Endothelial cell of umbilical vein (primary cell): ENCODE data around the gene CEP63. TPM values are rescaled to one million over a fixed set of nuclear protein-coding genes. Genes with fewer than 3 reads are reported as not detected.

Experiments used
- BruUV-seq: library from RNA; stranded (reverse); fragments of 400-500 nt; replicated peaks from 2 replicates; lab custom pipeline; 2021; lab: Mats Ljungman, UMichigan
- CTCF ChIA-PET: fragments of 300-600, 350-600 bp; sonication (Branson Sonifier 250); formaldehyde crosslinking; loops from one replicate; lab custom pipeline; 2021; ENCODE audit warnings: antibody characterized with exemption, inconsistent platforms; lab: Charles Lee
- POLR2A ChIA-PET: fragments of 300-600, 350-600 bp; sonication (Branson Sonifier 250); formaldehyde crosslinking; loops from one replicate; lab custom pipeline; 2021; ENCODE audit warnings: antibody characterized with exemption, inconsistent platforms; lab: Charles Lee
- DNase-seq: peaks from one replicate; pipeline ENCODE4 v3.0.0-alpha.2; 2011; ENCODE audit warnings: low read depth, low spot score
- FAIRE-seq: peaks from 2 replicates; lab custom pipeline; 2011; peaks lifted over from hg19 to GRCh38; lab: Jason Lieb, UNC
- H2AFZ ChIP-seq: 2 replicates; pipeline ENCODE4 v1.6.0; 2012; ENCODE audit warnings: low read depth, low read length, control low read depth, inconsistent platforms
- H3K27ac ChIP-seq: 2 replicates; pipeline ENCODE4 v1.5.1; 2011; ENCODE audit warnings: low read depth, mild to moderate bottlenecking, control low read depth, low read length, moderate library complexity; ENCODE audit not compliant: insufficient read depth
- H3K27me3 ChIP-seq, 2 experiments: 2 replicates each; pipeline versions ENCODE4 v1.6.0 to v1.6.1; 2011; ENCODE audit warnings: low read length in 2 of 2, mixed read lengths in 1 of 2; ENCODE audit not compliant: control insufficient read depth in 2 of 2, insufficient read depth in 2 of 2
- H3K36me3 ChIP-seq, 2 experiments: 2 replicates in 1 of 2; 3 replicates in 1 of 2; pipeline ENCODE4 v1.5.1; 2011; ENCODE audit warnings: low read length in 2 of 2, mild to moderate bottlenecking in 1 of 2, moderate library complexity in 1 of 2; ENCODE audit not compliant: control insufficient read depth in 2 of 2, insufficient read depth in 2 of 2; ENCODE audit errors: extremely low read depth in 1 of 2
- H3K4me1 ChIP-seq: 3 replicates; pipeline ENCODE4 v1.5.1; 2011; ENCODE audit warnings: mild to moderate bottlenecking, low read length; ENCODE audit not compliant: control insufficient read depth, insufficient read depth; ENCODE audit errors: extremely low read depth
- H3K4me2 ChIP-seq: 2 replicates; pipeline ENCODE4 v1.6.1; 2011; ENCODE audit warnings: low read length, control low read depth, mixed read lengths; ENCODE audit not compliant: insufficient read depth
- H3K4me3 ChIP-seq, 3 experiments: fragments of 200-600 bp in 1 of 3; sonication (generic), shearing (Covaris generic) in 1 of 3; replicated peaks in 1 of 3; 2 replicates each; pipeline ENCODE4 v1.5.1; 2011 to 2016; ENCODE audit warnings: control low read depth in 3 of 3, low read length in 3 of 3, mild to moderate bottlenecking in 2 of 3, inconsistent platforms in 1 of 3, low read depth in 1 of 3, moderate library complexity in 1 of 3; ENCODE audit not compliant: insufficient read depth in 1 of 3
- H3K79me2 ChIP-seq: 2 replicates; pipeline ENCODE4 v1.6.0; 2012; ENCODE audit warnings: low read length, inconsistent platforms; ENCODE audit not compliant: control insufficient read depth, insufficient read depth
- H3K9ac ChIP-seq: replicated peaks from 2 replicates; pipeline ENCODE3; 2011; ENCODE audit warnings: low read length, control low read depth; ENCODE audit not compliant: insufficient read depth; ENCODE audit errors: extremely low read depth
- H3K9me1 ChIP-seq: replicated peaks from 3 replicates; pipeline ENCODE4 v1.6.0; 2011; ENCODE audit warnings: mild to moderate bottlenecking, low read length; ENCODE audit not compliant: control insufficient read depth, insufficient read depth; ENCODE audit errors: extremely low read depth
- H3K9me3 ChIP-seq: replicated peaks from 2 replicates; pipeline ENCODE4 v1.5.1; 2012; ENCODE audit warnings: low read length, inconsistent platforms; ENCODE audit not compliant: control insufficient read depth, insufficient read depth
- H4K20me1 ChIP-seq: replicated peaks from 2 replicates; pipeline ENCODE3; 2011; ENCODE audit warnings: mild to moderate bottlenecking, low read length; ENCODE audit not compliant: control insufficient read depth, insufficient read depth; ENCODE audit errors: extremely low read depth
- CTCF ChIP-seq, 2 donors: IDR thresholded peaks; 1 replicate in 1 of 2; 2 replicates in 1 of 2; pipeline ENCODE4 v1.5.1; 2011; ENCODE audit warnings: low read length in 2 of 2, mild to moderate bottlenecking in 2 of 2, moderate library complexity in 2 of 2, control low read depth in 1 of 2, inconsistent platforms in 1 of 2, low read depth in 1 of 2; ENCODE audit not compliant: insufficient read depth in 1 of 2; ENCODE audit errors: extremely low read depth in 1 of 2
- EZH2 ChIP-seq: IDR thresholded peaks from 2 replicates; pipeline ENCODE4 v1.6.1; 2012; ENCODE audit warnings: borderline replicate concordance, low read depth, mild to moderate bottlenecking, moderate library complexity, low read length, inconsistent platforms; ENCODE audit not compliant: severe bottlenecking
- FOS ChIP-seq: IDR thresholded peaks from 2 replicates; pipeline ENCODE4 v1.6.1; 2011; ENCODE audit warnings: mild to moderate bottlenecking, low read length, moderate library complexity, borderline replicate concordance; ENCODE audit not compliant: insufficient read depth
- GATA2 ChIP-seq: IDR thresholded peaks from 2 replicates; pipeline ENCODE4 v1.7.0; 2011; ENCODE audit warnings: low read depth, mild to moderate bottlenecking, moderate library complexity, mixed read lengths, low read length; ENCODE audit not compliant: insufficient read length, insufficient read depth
- JUN ChIP-seq: IDR thresholded peaks from 2 replicates; pipeline ENCODE4 v1.6.1; 2011; ENCODE audit warnings: borderline replicate concordance, low read depth; ENCODE audit not compliant: insufficient read length, insufficient read depth
- MYC ChIP-seq: IDR thresholded peaks from one replicate; pipeline ENCODE4 v1.6.1; 2011; ENCODE audit warnings: mild to moderate bottlenecking, low read depth, low read length
- POLR2A ChIP-seq: IDR thresholded peaks from 2 replicates; pipeline ENCODE4 v1.6.1; 2012; ENCODE audit warnings: low read depth, mild to moderate bottlenecking, control low read depth, low read length
- POLR2AphosphoS5 ChIP-seq: IDR thresholded peaks from 2 replicates; pipeline ENCODE4 v1.6.1; 2012; ENCODE audit warnings: low read depth, mild to moderate bottlenecking, control low read depth, low read length, moderate library complexity; ENCODE audit not compliant: insufficient read depth
- dilution Hi-C: fragments of 300-500 bp; cut with MboI; formaldehyde crosslinking; loops from one replicate; pipeline ENCODE4 v1.15.0; 2019; ENCODE audit warnings: low sequenced_read_pairs; ENCODE audit not compliant: extremely low pct_ligation_motif_present
- intact Hi-C: fragments of 100-400 bp; cut with micrococcal nuclease; formaldehyde crosslinking; loops from one replicate; pipeline ENCODE4 v1.10.0; 2022
- polyA plus RNA-seq, 4 experiments: library from polyadenylated mRNA; depleted of rRNA in 3 of 4; stranded (reverse) in 3 of 4; unstranded in 1 of 4; fragments of >200 nt; gene quantifications; 2 replicates each; pipeline versions ENCODE4 v1.2.1 to v1.2.3, GENCODE V29; 2011 to 2012; ENCODE audit warnings: missing spikeins in 1 of 4
- total RNA-seq: library from RNA; stranded (reverse); gene quantifications from 2 replicates; pipeline ENCODE4 v1.2.3, GENCODE V29; 2021
- TF ChIP-seq, protein P1 (sequence below): IDR thresholded peaks from 2 replicates; pipeline ENCODE4 v1.6.1; 2011; ENCODE audit not compliant: insufficient read depth, insufficient read length

CEP63 gene
- total and polyA plus RNA-seq, 2 donors (not counting 3 experiments of a cell fraction or from before 2014, with no cell fraction given), result 5.7 to 29.4 TPM

GRCh38 chr3:134621854-134622253 is 136.0 kb downstream of the CEP63 start:
- H3K9me1 ChIP-seq, result no peaks in the 10 kb centered on the region
- no peak overlapping the region for H3K4me2 ChIP-seq
- no peak overlapping the region for H3K27ac ChIP-seq
- TF ChIP-seq MYC (no peak), GATA2 (no peak), POLR2A (no peak), EZH2 (no peak), POLR2AphosphoS5 (no peak), FOS (no peak), JUN (no peak), CTCF (IDR thresholded peaks at IDR 0.05; ENCODE audit: extremely low read depth in 1 of 2, insufficient read depth in 1 of 2, low read depth in 1 of 2, low read length in 2 of 2) (no peak)
- TF ChIP-seq, protein P1, sequence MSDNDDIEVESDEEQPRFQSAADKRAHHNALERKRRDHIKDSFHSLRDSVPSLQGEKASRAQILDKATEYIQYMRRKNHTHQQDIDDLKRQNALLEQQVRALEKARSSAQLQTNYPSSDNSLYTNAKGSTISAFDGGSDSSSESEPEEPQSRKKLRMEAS, result no peak
- CTCF ChIA-PET, result no interaction called here
- intact Hi-C loops, result no loop called here
- H3K9ac ChIP-seq, result no peak overlapping the region
- no peaks in the 10 kb centered on the region for H4K20me1 ChIP-seq
- dilution Hi-C loops, result no loop called here
- H3K9me3 ChIP-seq, result no peaks in the 10 kb centered on the region
- H3K36me3 ChIP-seq, result no peaks in the 10 kb centered on the region
- FAIRE-seq (no peak), DNase-seq (no peak)
- no peaks in the 10 kb centered on the region for H3K27me3 ChIP-seq
- no peaks in the 10 kb centered on the region for H3K79me2 ChIP-seq
- no peak overlapping the region for H2AFZ ChIP-seq
- BruUV-seq, result no TSS peak
- H3K4me3 ChIP-seq, result no peak overlapping the region
- no peaks in the 10 kb centered on the region for H3K4me1 ChIP-seq
- POLR2A ChIA-PET, result no interaction called here
